PC-3 (cell line): ENCODE data around the gene DKK1. TPM values are rescaled to one million over a fixed set of nuclear protein-coding genes. Genes with fewer than 3 reads are reported as not detected.

Source experiments
- ATAC-seq: fragments of 200-7000 bp; cut with Tn5 transposase; 2 replicates; pipeline ENCODE4 v1.9.1; 2020; ENCODE audit warnings: mild to moderate bottlenecking, moderate library complexity
- BruUV-seq: library from RNA; stranded (reverse); fragments of 400-500 nt; replicated peaks from 2 replicates; lab custom pipeline; 2021; lab: Mats Ljungman, UMichigan
- CTCF ChIA-PET: fragments of 300-600 bp; sonication (Branson Sonifier 250); formaldehyde crosslinking; loops from one replicate; lab custom pipeline; 2022; ENCODE audit warnings: antibody characterized with exemption; lab: Charles Lee
- POLR2A ChIA-PET: fragments of 300-600 bp; sonication (Branson Sonifier 250); formaldehyde crosslinking; loops from one replicate; lab custom pipeline; 2022; ENCODE audit warnings: antibody characterized with exemption; ENCODE audit not compliant: unreplicated experiment; lab: Charles Lee
- DNase-seq: peaks from one replicate; pipeline ENCODE4 v3.0.0-alpha.2; 2015
- H2AFZ ChIP-seq: fragments of 300-600 bp; sonication (generic); 2 replicates; pipeline ENCODE4 v1.6.0; 2016; ENCODE audit warnings: antibody characterized with exemption, low read length
- H3F3A ChIP-seq: fragments of 300-600 bp; sonication (generic); one replicate; pipeline ENCODE4 v1.6.0; 2017; ENCODE audit warnings: antibody characterized with exemption, low read length, control low read depth, mild to moderate bottlenecking; ENCODE audit not compliant: unreplicated experiment
- H3K27ac ChIP-seq: fragments of 300-600 bp; sonication (generic); 2 replicates; pipeline ENCODE4 v1.5.1; 2016; ENCODE audit warnings: mild to moderate bottlenecking, low read length
- H3K27me3 ChIP-seq: fragments of 300-600 bp; sonication (generic); 2 replicates; pipeline ENCODE4 v1.6.1; 2016; ENCODE audit warnings: low read length, mixed read lengths
- H3K36me3 ChIP-seq: fragments of 300-600 bp; sonication (generic); 2 replicates; pipeline ENCODE4 v1.6.1; 2016; ENCODE audit warnings: low read depth, mixed run types, low read length, mixed read lengths
- H3K4me1 ChIP-seq: fragments of 300-600 bp; sonication (generic); 2 replicates; pipeline ENCODE4 v1.5.1; 2016; ENCODE audit warnings: low read length; ENCODE audit not compliant: insufficient read depth
- H3K4me2 ChIP-seq: fragments of 300-600 bp; sonication (generic); 2 replicates; pipeline ENCODE4 v1.6.0; 2016; ENCODE audit warnings: low read length
- H3K4me3 ChIP-seq: fragments of 300-600 bp; sonication (generic); 2 replicates; pipeline ENCODE4 v1.5.1; 2016; ENCODE audit warnings: mild to moderate bottlenecking, low read length, mixed read lengths
- H3K79me2 ChIP-seq: fragments of 300-600 bp; sonication (generic); 2 replicates; pipeline ENCODE4 v1.6.1; 2017; ENCODE audit warnings: low read length, mixed read lengths
- H3K9ac ChIP-seq: fragments of 300-600 bp; sonication (generic); 2 replicates; pipeline ENCODE4 v1.6.0; 2016; ENCODE audit warnings: mild to moderate bottlenecking, low read length
- H3K9me2 ChIP-seq: fragments of 300-600 bp; sonication (generic); replicated peaks from 2 replicates; pipeline ENCODE4 v1.6.1; 2016; ENCODE audit warnings: mixed run types, low read length, mixed read lengths
- H3K9me3 ChIP-seq: fragments of 300-600 bp; sonication (generic); 2 replicates; pipeline ENCODE4 v1.6.1; 2016; ENCODE audit warnings: low read length, mixed read lengths
- H4K20me1 ChIP-seq: fragments of 300-600 bp; sonication (generic); 2 replicates; pipeline ENCODE4 v1.6.1; 2016; ENCODE audit warnings: low read length, mixed read lengths
- CTCF ChIP-seq: fragments of 300-600 bp; sonication (generic); conservative IDR thresholded peaks from 2 replicates; pipeline ENCODE4 v1.5.1; 2017; ENCODE audit warnings: antibody characterized with exemption, low read depth, mild to moderate bottlenecking, low read length
- EZH2 ChIP-seq: fragments of 300-600 bp; sonication (generic); IDR thresholded peaks from one replicate; pipeline ENCODE4 v1.6.1; 2017; ENCODE audit warnings: antibody characterized with exemption, mild to moderate bottlenecking, low read length; ENCODE audit not compliant: unreplicated experiment
- EZH2phosphoT487 ChIP-seq: fragments of 300-600 bp; sonication (generic); IDR thresholded peaks from 2 replicates; pipeline ENCODE4 v1.6.1; 2018; ENCODE audit warnings: mild to moderate bottlenecking, antibody characterized with exemption, low read length, borderline replicate concordance
- intact Hi-C: fragments of 100-400 bp; cut with micrococcal nuclease; formaldehyde crosslinking; loops from 2 replicates; pipeline ENCODE4 v1.9.0; 2023
- total RNA-seq: library from RNA; depleted of rRNA; stranded (reverse); fragments of >200 nt; gene quantifications from 2 replicates; pipeline ENCODE4 v1.2.3, GENCODE V29; 2014

The DKK1 gene
- total RNA-seq, 1 experiment from 2014 or later: 1,592 TPM

GRCh38 chr10:52300599-52301277, 13.3 kb upstream of the DKK1 start:
- CTCF ChIA-PET: no interaction called here
- TF ChIP-seq EZH2phosphoT487 (no peak), EZH2 (no peak), CTCF (no peak)
- intact Hi-C loops: no loop called here
- ATAC-seq: peak; percentile 92
- Histone ChIP-seq H3K36me3 (no peaks in the 10 kb centered on the region), H3K4me3 (no peak overlapping the region), H3K9me3 (no peaks in the 10 kb centered on the region), H3K4me2 (no peak overlapping the region), H3K79me2 (no peaks in the 10 kb centered on the region), H3K9ac (no peak overlapping the region), H2AFZ (no peak overlapping the region), H4K20me1 (no peaks in the 10 kb centered on the region), H3K27me3 (no peaks in the 10 kb centered on the region), H3F3A (no peaks in the 10 kb centered on the region), H3K9me2 (no peaks in the 10 kb centered on the region), H3K4me1 (peaks cover 8% of the 10 kb centered on the region; the same call in 1 of the 2 replicates), H3K27ac (no peak overlapping the region)
- BruUV-seq: no TSS peak
- peak; percentile 61 for DNase-seq
- POLR2A ChIA-PET: interaction anchor here (0.6 kb wide), 1 partner anchor 39 kb away, joined by 7 read pairs; no protein-coding TSS in a partner anchor

GRCh38 chr10:52308251-52309031, 5.6 kb upstream of the DKK1 start:
- peak; percentile 94 for DNase-seq
- H3K9me3 ChIP-seq: no peaks in the 10 kb centered on the region
- CTCF ChIA-PET: interaction anchor here (0.5 to 4.2 kb wide), 19 partner anchors 10 to 1443 kb away, joined by 3 to 54 read pairs (median 4); no protein-coding TSS in a partner anchor
- H3K9me2 ChIP-seq: no peaks in the 10 kb centered on the region
- H3K27ac ChIP-seq: 0 out of 2 replicates have a peak overlapping the region, but pooled peaks have one; percentile 2
- no peaks in the 10 kb centered on the region for H3F3A ChIP-seq
- H3K27me3 ChIP-seq: no peaks in the 10 kb centered on the region
- peak overlapping the region; percentile 28 for H3K9ac ChIP-seq
- TF ChIP-seq EZH2phosphoT487: no peak
- peak; percentile 99 for TF ChIP-seq CTCF
- H3K36me3 ChIP-seq: no peaks in the 10 kb centered on the region
- peak overlapping the region; percentile 76 for H3K4me2 ChIP-seq
- peak overlapping the region; percentile 86 for H2AFZ ChIP-seq
- peaks cover 10% of the 10 kb centered on the region for H3K79me2 ChIP-seq
- peak; percentile 86 for ATAC-seq
- no peaks in the 10 kb centered on the region for H4K20me1 ChIP-seq
- intact Hi-C loops: loop anchor here (1.0 to 5.0 kb wide), 7 partner anchors 181 to 1306 kb away; no protein-coding TSS in a partner anchor
- POLR2A ChIA-PET: interaction anchor here (0.7 kb wide), 2 partner anchors 183 to 210 kb away, joined by 3 to 12 read pairs; no protein-coding TSS in a partner anchor
- TSS peak; percentile 29 for BruUV-seq
- H3K4me3 ChIP-seq: peak overlapping the region; percentile 55
- H3K4me1 ChIP-seq: peaks cover 36% of the 10 kb centered on the region
